ENCODE measurements around the gene TUBE1.

The TUBE1 gene

GRCh38 chr6:112031960-112032359 lies 55.3 kb downstream of the TUBE1 start:
- Histone ChIP-seq H3K27ac (ENCODE audit: low read depth, low read length) (no peak overlapping the region), H3K4me3 (ENCODE audit: insufficient read depth, low read length, poor library complexity, severe bottlenecking) (no peak overlapping the region), H4K20me1 (ENCODE audit: low read depth, low read length) (no peaks in the 10 kb centered on the region), H3K36me3 (ENCODE audit: low read length) (no peaks in the 10 kb centered on the region), H3K27me3 (ENCODE audit: low read length) (no peaks in the 10 kb centered on the region), H3K4me2 (ENCODE audit: low read depth, low read length, poor library complexity, severe bottlenecking) (no peak overlapping the region), H2AFZ (ENCODE audit: low read depth, low read length, severe bottlenecking) (no peak overlapping the region), H3K9ac (ENCODE audit: low read length) (no peak overlapping the region), H3K9me3 (ENCODE audit: insufficient read depth, low read length) (no peaks in the 10 kb centered on the region), H3F3A (ENCODE audit: insufficient read depth) (no peaks in the 10 kb centered on the region), H3K9me2 (replicated peaks; ENCODE audit: insufficient read depth, low read length) (no peaks in the 10 kb centered on the region), H3K79me2 (ENCODE audit: insufficient read depth, low read length) (no peaks in the 10 kb centered on the region)
- TF ChIP-seq EZH2phosphoT487 (conservative IDR thresholded peaks at IDR 0.05; ENCODE audit: low read length): no peak
- TF ChIP-seq, protein P1, sequence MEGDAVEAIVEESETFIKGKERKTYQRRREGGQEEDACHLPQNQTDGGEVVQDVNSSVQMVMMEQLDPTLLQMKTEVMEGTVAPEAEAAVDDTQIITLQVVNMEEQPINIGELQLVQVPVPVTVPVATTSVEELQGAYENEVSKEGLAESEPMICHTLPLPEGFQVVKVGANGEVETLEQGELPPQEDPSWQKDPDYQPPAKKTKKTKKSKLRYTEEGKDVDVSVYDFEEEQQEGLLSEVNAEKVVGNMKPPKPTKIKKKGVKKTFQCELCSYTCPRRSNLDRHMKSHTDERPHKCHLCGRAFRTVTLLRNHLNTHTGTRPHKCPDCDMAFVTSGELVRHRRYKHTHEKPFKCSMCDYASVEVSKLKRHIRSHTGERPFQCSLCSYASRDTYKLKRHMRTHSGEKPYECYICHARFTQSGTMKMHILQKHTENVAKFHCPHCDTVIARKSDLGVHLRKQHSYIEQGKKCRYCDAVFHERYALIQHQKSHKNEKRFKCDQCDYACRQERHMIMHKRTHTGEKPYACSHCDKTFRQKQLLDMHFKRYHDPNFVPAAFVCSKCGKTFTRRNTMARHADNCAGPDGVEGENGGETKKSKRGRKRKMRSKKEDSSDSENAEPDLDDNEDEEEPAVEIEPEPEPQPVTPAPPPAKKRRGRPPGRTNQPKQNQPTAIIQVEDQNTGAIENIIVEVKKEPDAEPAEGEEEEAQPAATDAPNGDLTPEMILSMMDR (IDR thresholded peaks at IDR 0.05; ENCODE audit: insufficient read depth, low read length, poor library complexity, severe bottlenecking): no peak

- Histone ChIP-seq H4K20me1 (ENCODE audit: low read depth, low read length) (no peaks in the 10 kb centered on the region), H3F3A (ENCODE audit: insufficient read depth) (no peaks in the 10 kb centered on the region), H3K79me2 (ENCODE audit: insufficient read depth, low read length) (no peaks in the 10 kb centered on the region), H3K9me2 (replicated peaks; ENCODE audit: insufficient read depth, low read length) (no peaks in the 10 kb centered on the region), H3K27ac (ENCODE audit: low read depth, low read length) (no peak overlapping the region), H3K27me3 (ENCODE audit: low read length) (no peaks in the 10 kb centered on the region), H3K36me3 (ENCODE audit: low read length) (no peaks in the 10 kb centered on the region), H3K9me3 (ENCODE audit: insufficient read depth, low read length) (no peaks in the 10 kb centered on the region), H3K9ac (ENCODE audit: low read length) (no peak overlapping the region), H3K4me2 (ENCODE audit: low read depth, low read length, poor library complexity, severe bottlenecking) (no peak overlapping the region), H3K4me3 (ENCODE audit: insufficient read depth, low read length, poor library complexity, severe bottlenecking) (no peak overlapping the region), H2AFZ (ENCODE audit: low read depth, low read length, severe bottlenecking) (no peak overlapping the region)
- no peak for TF ChIP-seq EZH2phosphoT487 (conservative IDR thresholded peaks at IDR 0.05; ENCODE audit: low read length)
- TF ChIP-seq, protein P1 (IDR thresholded peaks at IDR 0.05; ENCODE audit: insufficient read depth, low read length, poor library complexity, severe bottlenecking): no peak
Measured at GRCh38 chr6:112030961-112031660, 56.2 kb downstream of the TUBE1 start.

DNA sequence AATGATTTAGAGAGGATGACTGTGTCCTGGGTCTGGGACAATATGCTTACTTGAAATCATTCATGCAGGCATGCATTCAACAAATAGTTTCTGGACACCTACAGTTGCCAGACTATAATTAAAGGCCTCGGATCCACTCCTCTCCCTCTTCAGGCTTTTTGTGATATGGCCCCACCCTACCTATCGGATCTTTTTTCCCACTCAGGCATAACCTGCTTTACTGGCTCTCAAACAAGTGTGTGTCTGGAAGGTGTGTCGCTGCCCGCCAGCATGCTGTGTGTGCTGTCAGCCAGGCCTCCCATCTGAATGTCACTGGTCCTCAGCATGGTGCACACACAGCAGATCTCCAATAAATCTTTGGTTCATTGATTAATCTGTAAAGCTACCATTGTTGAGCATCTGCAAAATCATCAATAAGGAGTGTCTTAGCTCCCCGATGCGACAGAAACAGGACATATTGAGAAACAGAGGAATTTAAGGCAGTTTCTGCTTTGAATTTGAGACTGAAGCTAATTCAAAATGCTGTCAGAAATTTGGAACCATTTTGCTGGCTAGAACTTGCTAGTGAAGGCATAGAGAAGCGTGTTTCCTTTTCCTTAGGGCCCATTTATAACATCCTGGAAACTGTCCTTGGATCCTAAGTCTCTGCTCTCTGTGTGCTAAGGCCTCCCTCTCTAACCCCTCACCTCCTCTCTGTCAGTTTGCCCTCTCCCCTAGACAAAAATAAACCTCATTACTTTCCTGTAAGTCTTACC lies 56.9 kb downstream of the TUBE1 start:
- TF ChIP-seq, protein P1 (IDR thresholded peaks at IDR 0.05; ENCODE audit: insufficient read depth, low read length, poor library complexity, severe bottlenecking): no peak
- no peaks in the 10 kb centered on the region for H3F3A ChIP-seq (ENCODE audit: insufficient read depth)

More for the DNA sequence above, 56.9 kb downstream of the TUBE1 start:
- H3K27me3 ChIP-seq (ENCODE audit: low read length): no peaks in the 10 kb centered on the region
- H3K27ac ChIP-seq (ENCODE audit: low read depth, low read length): no peak overlapping the region
- no peak overlapping the region for H3K9ac ChIP-seq (ENCODE audit: low read length)
- no peak overlapping the region for H3K4me3 ChIP-seq (ENCODE audit: insufficient read depth, low read length, poor library complexity, severe bottlenecking)
- no peak overlapping the region for H2AFZ ChIP-seq (ENCODE audit: low read depth, low read length, severe bottlenecking)
- no peaks in the 10 kb centered on the region for H3K79me2 ChIP-seq (ENCODE audit: insufficient read depth, low read length)
- no peaks in the 10 kb centered on the region for H3K36me3 ChIP-seq (ENCODE audit: low read length)
- no peaks in the 10 kb centered on the region for H4K20me1 ChIP-seq (ENCODE audit: low read depth, low read length)
- no peaks in the 10 kb centered on the region for H3K9me2 ChIP-seq (replicated peaks; ENCODE audit: insufficient read depth, low read length)
- no peaks in the 10 kb centered on the region for H3K9me3 ChIP-seq (ENCODE audit: insufficient read depth, low read length)
- no peak overlapping the region for H3K4me2 ChIP-seq (ENCODE audit: low read depth, low read length, poor library complexity, severe bottlenecking)
